Measurements from ENCODE around the gene LAG3. TPM values are rescaled to one million over a fixed set of nuclear protein-coding genes. Genes with fewer than 3 reads are reported as not detected.

Gene LAG3
- total and polyA plus RNA-seq, 2 donors from 2014 or later: 1.3 TPM; not detected in 1

- intact Hi-C loops (cut with DNase I): no loop called here
- FAIRE-seq: no peak
- no peak for DNase-seq
Measured at GRCh38 chr12:6780573-6780972, 8.3 kb downstream of the LAG3 start.

GRCh38 chr12:6782119-6782518, 9.8 kb downstream of the LAG3 start:
- intact Hi-C loops (cut with DNase I): no loop called here
- FAIRE-seq: no peak

More at GRCh38 chr12:6780573-6780972, 8.3 kb downstream of the LAG3 start:
- Histone ChIP-seq H3K27me3 (ENCODE audit: control insufficient read depth, insufficient read depth, low read length) (no peaks in the 10 kb centered on the region), H3K36me3 (ENCODE audit: control insufficient read depth in 2 of 3, insufficient read depth in 3 of 3, low read length in 3 of 3) (no peaks in the 10 kb centered on the region), H3K9me3 (ENCODE audit: control insufficient read depth in 2 of 3, insufficient read depth in 1 of 3, low read length in 3 of 3) (no peaks in the 10 kb centered on the region), H3K9ac (ENCODE audit: low read length in 3 of 3) (no peak overlapping the region), H3K4me1 (ENCODE audit: control insufficient read depth in 2 of 3, insufficient read depth in 2 of 3, low read depth in 1 of 3, low read length in 3 of 3) (peaks cover 0 to 15% (median 10%) of the 10 kb centered on the region in 3 donors), H3K27ac (ENCODE audit: low read depth in 2 of 2, low read length in 2 of 2) (no peak overlapping the region), H3K4me3 (ENCODE audit: low read length in 3 of 3) (no peak overlapping the region)
- no peak for TF ChIP-seq CTCF (IDR thresholded peaks at IDR 0.05; ENCODE audit: borderline replicate concordance, extremely low read depth, insufficient read depth)

GRCh38 chr12:6782850-6783566, 10.7 kb downstream of the LAG3 start:
- intact Hi-C loops (cut with DNase I): no loop called here
- Histone ChIP-seq H3K9me3 (ENCODE audit: control insufficient read depth in 2 of 3, insufficient read depth in 1 of 3, low read length in 3 of 3) (no peaks in the 10 kb centered on the region), H3K9ac (ENCODE audit: low read length in 3 of 3) (no peak overlapping the region), H3K4me3 (ENCODE audit: low read length in 3 of 3) (no peak overlapping the region), H3K27me3 (ENCODE audit: control insufficient read depth, insufficient read depth, low read length) (no peaks in the 10 kb centered on the region), H3K4me1 (ENCODE audit: control insufficient read depth in 2 of 3, insufficient read depth in 2 of 3, low read depth in 1 of 3, low read length in 3 of 3) (peaks cover 0 to 12% (median 10%) of the 10 kb centered on the region in 3 donors), H3K36me3 (ENCODE audit: control insufficient read depth in 2 of 3, insufficient read depth in 3 of 3, low read length in 3 of 3) (no peaks in the 10 kb centered on the region), H3K27ac (ENCODE audit: low read depth in 2 of 2, low read length in 2 of 2) (no peak overlapping the region)
- TF ChIP-seq CTCF (IDR thresholded peaks at IDR 0.05; ENCODE audit: borderline replicate concordance, extremely low read depth, insufficient read depth): no peak
- DNase-seq: no peak
- FAIRE-seq: no peak

More at GRCh38 chr12:6782119-6782518, 9.8 kb downstream of the LAG3 start:
- no peak for TF ChIP-seq CTCF (IDR thresholded peaks at IDR 0.05; ENCODE audit: borderline replicate concordance, extremely low read depth, insufficient read depth)
- no peak for DNase-seq
- Histone ChIP-seq H3K27me3 (ENCODE audit: control insufficient read depth, insufficient read depth, low read length) (no peaks in the 10 kb centered on the region), H3K36me3 (ENCODE audit: control insufficient read depth in 2 of 3, insufficient read depth in 3 of 3, low read length in 3 of 3) (no peaks in the 10 kb centered on the region), H3K9ac (ENCODE audit: low read length in 3 of 3) (no peak overlapping the region), H3K9me3 (ENCODE audit: control insufficient read depth in 2 of 3, insufficient read depth in 1 of 3, low read length in 3 of 3) (no peaks in the 10 kb centered on the region), H3K4me3 (ENCODE audit: low read length in 3 of 3) (no peak overlapping the region), H3K4me1 (ENCODE audit: control insufficient read depth in 2 of 3, insufficient read depth in 2 of 3, low read depth in 1 of 3, low read length in 3 of 3) (peaks cover 0 to 15% (median 10%) of the 10 kb centered on the region in 3 donors), H3K27ac (ENCODE audit: low read depth in 2 of 2, low read length in 2 of 2) (no peak overlapping the region)
